Prostate gland (tissue), 2 donors: ENCODE data around the gene RET. TPM values are rescaled to one million over a fixed set of nuclear protein-coding genes. Genes with fewer than 3 reads are reported as not detected.

Experiments
- DNase-seq: peaks from one replicate; pipeline ENCODE4 v3.0.0-alpha.2; 2019; ENCODE audit warnings: low spot score
- H3K27ac ChIP-seq, 2 donors: fragments of 200-600 bp; sonication (generic); 2 replicates each; pipeline ENCODE4 v1.5.1; 2017 to 2019
- H3K27me3 ChIP-seq: fragments of 200-600 bp; sonication (generic); replicated peaks from 2 replicates; pipeline ENCODE4 v1.5.1; 2019; ENCODE audit not compliant: insufficient read depth
- H3K36me3 ChIP-seq, 2 donors: fragments of 200-600 bp; sonication (generic); 1 replicate in 1 of 2; 2 replicates in 1 of 2; pipeline versions ENCODE4 v1.5.1 to v1.8.1; 2017 to 2019
- H3K4me1 ChIP-seq: fragments of 200-600 bp; sonication (generic); replicated peaks from 2 replicates; pipeline ENCODE4 v1.5.1; 2019
- H3K4me3 ChIP-seq, 2 donors: fragments of 200-600 bp; sonication (generic); 2 replicates each; pipeline ENCODE4 v1.5.1; 2017 to 2019
- H3K9me3 ChIP-seq: fragments of 200-600 bp; sonication (generic); 2 replicates; pipeline ENCODE4 v1.5.1; 2017
- CTCF ChIP-seq, 4 experiments: fragments of 200-600 bp in 2 of 4; fragments of 450-650 bp in 2 of 4; sonication (generic) in 2 of 4; IDR thresholded peaks; 1 replicate in 3 of 4; 2 replicates in 1 of 4; pipeline ENCODE4 v1.5.1; 2016 to 2019; ENCODE audit warnings: antibody characterized with exemption in 4 of 4, mild to moderate bottlenecking in 2 of 4, moderate library complexity in 2 of 4
- POLR2A ChIP-seq: fragments of 450-650 bp; IDR thresholded peaks from one replicate; pipeline ENCODE4 v1.6.1; 2016; ENCODE audit warnings: antibody characterized with exemption, mild to moderate bottlenecking
- POLR2AphosphoS5 ChIP-seq: sonication (generic); formaldehyde crosslinking; IDR thresholded peaks from one replicate; pipeline ENCODE4 v1.6.1; 2017; ENCODE audit warnings: antibody characterized with exemption
- WGBS: methylation state at CpG from one replicate; pipeline ENCODE4 v1.1.5; 2018; 5-methylcytosine and 5-hydroxymethylcytosine counted together
- intact Hi-C: fragments of 100-400 bp; cut with DNase I; formaldehyde crosslinking; loops from one replicate; pipeline ENCODE4 v1.14.2; 2022
- total RNA-seq, 2 donors: library from RNA; depleted of rRNA; stranded (reverse); fragments of >200 nt; gene quantifications; one replicate each; pipeline ENCODE4 v1.1.0, GENCODE V29; 2016

The RET gene
- total RNA-seq, 2 donors from 2014 or later, result 3.6 to 8.7 TPM

- DNase-seq, result no peak
- no peaks in the 10 kb centered on the region for H3K27me3 ChIP-seq
- H3K36me3 ChIP-seq, result no peaks in the 10 kb centered on the region
- H3K4me3 ChIP-seq, result no peak overlapping the region
- 95% methylated on average over 9 of the region's 9 CpGs for WGBS
- no peak overlapping the region for H3K27ac ChIP-seq
- intact Hi-C loops, result no loop called here
- TF ChIP-seq POLR2AphosphoS5 (no peak), CTCF (IDR thresholded peaks at IDR 0.05) (no peak), POLR2A (no peak)
- no peaks in the 10 kb centered on the region for H3K4me1 ChIP-seq
- no peaks in the 10 kb centered on the region for H3K9me3 ChIP-seq
These were observed 15.1 kb upstream of the RET start for GRCh38 chr10:43061760-43062159.

- WGBS, result 91% methylated on average over 18 of the region's 18 CpGs
- TF ChIP-seq CTCF (IDR thresholded peaks at IDR 0.05) (no peak), POLR2AphosphoS5 (no peak), POLR2A (no peak)
- no peaks in the 10 kb centered on the region for H3K9me3 ChIP-seq
- intact Hi-C loops, result no loop called here
- DNase-seq, result no peak
- H3K4me1 ChIP-seq, result no peaks in the 10 kb centered on the region
- H3K36me3 ChIP-seq, result no peaks in the 10 kb centered on the region
- H3K4me3 ChIP-seq, result no peak overlapping the region
- no peak overlapping the region for H3K27ac ChIP-seq
- H3K27me3 ChIP-seq, result no peaks in the 10 kb centered on the region
These were observed 14.3 kb upstream of the RET start for GRCh38 chr10:43062402-43063160.

GRCh38 chr10:43064331-43065075 lies 12.4 kb upstream of the RET start:
- H3K27ac ChIP-seq, result no peak overlapping the region
- WGBS, result 81% methylated on average over 11 of the region's 11 CpGs
- intact Hi-C loops, result no loop called here
- H3K36me3 ChIP-seq, result no peaks in the 10 kb centered on the region
- no peaks in the 10 kb centered on the region for H3K27me3 ChIP-seq
- H3K9me3 ChIP-seq, result no peaks in the 10 kb centered on the region
- TF ChIP-seq CTCF (IDR thresholded peaks at IDR 0.05), result no peak
- TF ChIP-seq POLR2A, result no peak
- no peak for TF ChIP-seq POLR2AphosphoS5
- no peaks in the 10 kb centered on the region for H3K4me1 ChIP-seq
- H3K4me3 ChIP-seq, result no peak overlapping the region
- no peak for DNase-seq

GRCh38 chr10:43065234-43065633 lies 11.6 kb upstream of the RET start:
- DNase-seq, result no peak
- Histone ChIP-seq H3K36me3 (no peaks in the 10 kb centered on the region), H3K4me1 (no peaks in the 10 kb centered on the region), H3K4me3 (no peak overlapping the region), H3K9me3 (no peaks in the 10 kb centered on the region), H3K27me3 (no peaks in the 10 kb centered on the region), H3K27ac (no peak overlapping the region)
- 90% methylated on average over 1 of the region's 1 CpG for WGBS
- TF ChIP-seq POLR2A, result no peak
- TF ChIP-seq CTCF (IDR thresholded peaks at IDR 0.05), result no peak
- no peak for TF ChIP-seq POLR2AphosphoS5
- intact Hi-C loops, result no loop called here
